Stimulated activated CD4-positive, alpha-beta T cell treated with anti-CD3 and anti-CD28 coated beads, Interleukin-12 subunit alpha, Interleukin-12 subunit beta, amount 100 ng/mL, for 48 hours (primary cell): ENCODE data around the gene CDK14.

Source experiments
- DNase-seq, 3 donors: peaks; one replicate each; pipeline ENCODE4 v3.0.0-alpha.2; 2020; ENCODE audit warnings: low read depth in 2 of 3, low spot score in 1 of 3

CDK14 gene

DNA sequence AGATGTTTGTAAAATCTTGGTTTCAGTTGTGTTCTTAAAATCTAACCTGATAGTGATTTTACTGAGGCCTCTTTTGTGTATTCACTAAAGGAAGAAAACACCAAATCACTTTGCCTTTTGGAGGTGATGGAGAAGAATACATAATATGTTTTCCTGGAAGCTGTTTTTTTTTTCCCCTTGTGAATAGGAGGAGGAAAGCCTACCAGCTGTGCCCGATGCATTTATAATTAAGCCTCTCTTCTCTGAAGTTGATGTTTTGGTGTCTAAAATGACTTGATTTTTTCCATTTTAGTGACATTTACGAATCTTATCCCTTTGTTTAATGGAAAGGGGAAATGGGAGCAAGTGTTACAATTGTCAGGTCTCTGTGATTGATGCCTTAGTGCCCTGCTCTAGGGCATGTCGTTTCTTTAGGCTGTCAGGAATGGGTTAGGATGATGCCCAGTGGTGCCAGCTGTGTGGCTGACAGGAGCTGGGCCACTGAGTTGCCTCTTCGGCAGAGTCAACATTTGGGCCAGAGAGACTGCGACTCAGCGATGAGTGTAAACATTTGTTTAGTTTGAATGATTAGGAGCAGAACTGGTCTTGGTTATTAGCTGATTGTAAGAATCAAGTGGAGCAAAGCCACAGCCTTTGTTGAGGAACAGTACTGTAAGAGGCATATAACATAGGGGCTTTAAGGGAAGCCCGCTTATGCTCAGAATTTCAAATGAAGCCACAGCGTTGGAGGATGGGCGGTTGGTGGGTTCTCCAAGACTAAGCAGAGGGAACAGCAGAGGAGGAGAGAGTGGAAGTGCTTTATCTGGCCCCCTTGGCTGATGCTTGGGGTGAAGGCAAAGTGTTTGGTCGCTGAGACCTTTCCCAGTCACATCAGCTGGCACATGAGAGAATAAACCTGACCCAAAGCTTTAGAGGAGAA, 81.6 kb downstream of the CDK14 start:
- DNase-seq, result no peak

DNA sequence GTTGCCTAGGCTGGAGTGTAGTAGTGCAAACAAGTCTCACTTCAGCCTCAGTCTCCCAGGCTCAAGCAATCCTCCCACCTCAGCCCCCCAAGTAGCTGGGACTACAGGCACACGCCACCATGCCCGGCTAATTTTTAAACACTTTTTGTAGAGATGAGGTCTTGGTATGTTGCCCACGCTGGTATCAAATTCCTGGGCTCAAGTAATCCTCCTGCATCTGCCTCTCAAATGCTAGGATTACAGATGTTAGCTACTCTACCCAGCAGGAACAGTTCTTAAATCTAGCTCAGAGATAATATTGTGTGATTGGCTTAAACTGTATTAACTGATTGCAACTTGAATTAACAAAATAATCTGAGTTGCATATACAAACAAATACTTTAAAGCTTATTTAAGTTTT, 82.9 kb downstream of the CDK14 start:
- DNase-seq, result no peak

DNA sequence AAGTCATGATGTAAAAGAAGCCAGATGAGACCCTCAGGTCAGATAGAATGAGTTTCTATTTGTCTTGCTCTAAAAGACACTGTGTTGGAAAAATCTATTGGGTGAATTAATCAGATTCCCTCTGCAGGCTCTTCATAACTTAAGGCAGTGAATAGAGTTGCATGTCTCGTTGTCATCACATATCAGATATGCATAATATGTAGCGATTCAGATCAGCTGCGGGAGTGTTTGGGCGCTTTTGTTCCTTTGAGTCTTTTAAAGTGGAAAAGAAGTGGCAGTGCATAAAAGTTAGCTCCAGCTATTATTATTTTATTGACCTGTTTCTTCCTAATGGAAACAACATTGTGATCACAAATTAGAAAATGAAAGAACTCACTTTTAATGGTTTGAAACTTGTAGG, 84.4 kb downstream of the CDK14 start:
- DNase-seq, result no peak

DNA sequence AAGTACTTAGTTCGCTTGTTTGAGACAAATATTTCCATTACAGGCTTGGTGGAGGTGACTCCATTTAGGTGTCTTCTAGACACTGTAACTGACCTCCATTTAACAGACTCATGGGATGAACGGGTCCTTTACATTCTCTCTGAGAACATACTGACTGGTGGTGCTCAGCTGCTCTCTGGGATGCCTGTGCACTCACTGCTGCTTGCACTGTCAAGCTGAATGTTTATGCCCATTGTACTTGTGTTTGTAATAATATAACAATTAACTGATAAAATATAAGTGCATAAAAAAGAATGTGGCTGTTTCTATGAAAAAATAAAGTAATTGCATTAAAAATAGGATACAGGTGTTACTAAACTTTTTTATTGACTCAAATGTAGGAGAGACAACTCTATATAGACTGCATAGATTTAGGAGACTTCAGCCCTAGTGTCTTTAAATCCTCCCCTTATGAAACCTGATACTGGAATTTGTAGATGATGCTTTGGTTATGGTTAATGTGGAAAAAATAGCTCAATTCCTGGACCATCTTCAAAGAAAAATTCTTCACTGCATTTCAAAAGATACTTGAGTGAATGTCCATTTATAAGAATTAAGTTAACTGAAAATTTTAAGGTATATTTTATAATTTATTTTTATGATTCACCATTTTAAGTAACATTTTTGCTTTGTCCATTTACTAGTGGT, 85.4 kb downstream of the CDK14 start:
- DNase-seq, result no peak

DNA sequence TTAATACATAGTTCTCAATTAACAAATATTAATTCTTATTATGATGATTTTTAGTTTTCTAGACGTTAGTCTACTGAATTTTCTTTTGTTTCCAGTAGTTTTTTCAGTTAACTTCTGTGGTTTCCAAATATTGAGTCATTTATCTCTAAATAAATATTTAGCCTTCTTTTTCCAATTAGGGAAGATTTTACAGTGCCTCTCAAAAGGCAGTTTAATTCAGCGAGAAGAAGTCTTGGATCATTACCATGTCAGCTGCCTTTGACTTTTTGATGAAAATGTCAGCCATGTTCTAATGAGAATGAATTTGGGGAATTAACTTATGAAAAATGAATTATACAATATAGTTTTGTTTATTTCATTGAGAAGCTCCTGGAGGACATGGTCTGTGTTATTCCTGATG, 90.0 kb downstream of the CDK14 start:
- no peak for DNase-seq

DNA sequence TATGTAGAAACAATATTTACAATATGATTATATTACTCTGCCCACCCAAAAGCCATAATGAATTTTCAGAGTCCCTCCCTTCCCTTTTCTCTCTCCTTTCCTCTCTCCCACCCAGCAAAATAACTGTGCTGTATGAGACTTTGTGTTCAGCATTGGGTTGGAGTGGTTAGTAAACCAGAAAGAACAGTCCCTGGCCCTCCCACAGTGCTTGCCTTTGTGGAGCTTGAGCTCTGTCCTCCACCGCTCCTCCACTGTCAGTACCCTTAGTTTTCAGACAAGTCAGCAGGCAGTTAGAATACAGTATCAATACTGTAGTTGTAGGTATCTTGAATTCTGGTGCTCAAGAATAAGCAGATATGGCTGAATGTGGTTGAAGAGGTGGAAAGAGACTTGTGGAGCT, 92.7 kb downstream of the CDK14 start:
- DNase-seq, result no peak

DNA sequence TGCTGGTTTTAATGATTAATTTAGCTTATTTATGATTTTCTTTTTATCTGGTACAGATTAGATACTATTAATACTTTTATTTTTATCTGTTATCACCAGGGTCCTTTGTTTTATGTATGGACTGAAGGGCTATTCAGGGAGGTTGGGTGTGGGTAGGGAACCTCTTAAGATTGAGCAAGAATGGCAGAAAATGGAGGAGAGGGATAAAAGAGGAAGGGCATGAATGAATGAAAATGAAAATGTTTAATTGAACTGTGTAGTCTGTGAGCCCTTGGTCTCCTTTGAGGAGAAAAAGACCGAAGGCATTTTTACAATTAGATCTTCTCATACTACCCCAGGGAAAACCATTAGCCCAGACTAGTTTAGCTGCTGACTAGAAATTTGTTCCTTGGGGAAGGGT, 93.1 kb downstream of the CDK14 start:
- DNase-seq, result no peak

DNA sequence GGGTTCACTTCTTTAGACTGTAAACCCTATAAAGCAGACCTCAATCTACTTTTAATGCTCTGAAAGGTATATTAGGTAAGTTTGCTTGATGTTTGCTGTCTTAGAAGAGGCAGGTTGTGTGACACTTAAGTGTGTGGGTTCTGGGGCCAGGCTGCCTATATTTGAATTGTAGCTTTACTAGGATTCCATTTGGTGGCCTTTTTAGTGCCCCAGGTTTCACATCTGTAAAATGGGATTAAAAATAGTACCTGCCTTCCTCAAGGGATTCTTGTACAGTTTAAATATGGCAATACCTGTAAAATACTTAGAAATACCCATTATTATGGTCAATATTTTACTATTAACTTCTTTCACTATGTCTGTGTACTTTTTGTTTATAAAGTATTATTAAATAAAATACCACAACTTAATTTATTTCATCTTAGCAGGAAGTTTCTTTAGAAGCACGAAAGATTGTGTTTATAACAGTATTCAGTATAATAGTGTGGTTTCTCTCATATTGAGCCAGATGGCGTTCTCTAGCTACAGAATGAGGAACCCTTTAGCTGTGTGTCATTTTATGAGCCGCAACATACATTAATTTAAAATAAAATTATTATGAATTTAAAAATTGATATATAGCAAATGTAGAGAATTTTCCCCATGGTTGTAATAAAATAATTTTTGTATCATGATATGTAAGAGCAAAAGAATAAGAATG, 94.2 kb downstream of the CDK14 start:
- DNase-seq, result no peak

DNA sequence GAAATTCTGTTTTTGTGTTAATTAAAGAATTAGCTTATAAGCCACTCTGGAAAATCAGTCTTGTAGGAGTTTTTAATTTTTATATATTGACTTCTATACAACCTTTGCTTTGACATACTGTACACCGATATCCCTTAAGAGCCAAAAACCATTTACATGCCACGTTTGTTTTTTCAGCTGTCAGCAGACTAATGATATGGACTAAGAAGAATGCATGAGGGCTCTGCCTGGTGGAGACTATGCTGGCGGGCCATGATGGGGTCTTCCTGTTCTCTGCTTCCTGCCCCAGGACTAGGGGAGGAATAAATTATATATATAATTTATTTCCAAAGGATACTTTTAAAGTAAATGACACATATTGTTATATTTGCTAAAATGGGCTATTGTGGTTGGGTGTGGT, 96.3 kb downstream of the CDK14 start:
- no peak for DNase-seq

DNA sequence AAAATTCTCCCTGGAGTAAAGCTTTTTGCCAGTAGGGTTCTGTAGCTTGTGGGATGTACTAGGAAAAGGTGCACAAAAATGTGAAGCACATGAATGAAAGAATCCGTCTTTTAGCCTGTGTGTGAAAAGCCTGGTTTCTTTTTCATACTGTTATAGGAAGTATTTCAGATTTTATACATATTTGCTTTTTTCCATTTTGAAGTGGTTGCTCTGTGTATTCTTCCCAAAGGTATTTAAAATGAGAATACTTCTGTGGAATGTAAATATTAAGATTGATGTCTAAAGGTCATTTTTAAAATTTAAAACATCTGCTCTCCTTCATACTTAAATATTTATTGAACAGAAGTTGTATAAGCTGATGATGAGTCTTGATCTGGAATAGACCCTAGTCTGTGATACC, 96.8 kb downstream of the CDK14 start:
- no peak for DNase-seq

DNA sequence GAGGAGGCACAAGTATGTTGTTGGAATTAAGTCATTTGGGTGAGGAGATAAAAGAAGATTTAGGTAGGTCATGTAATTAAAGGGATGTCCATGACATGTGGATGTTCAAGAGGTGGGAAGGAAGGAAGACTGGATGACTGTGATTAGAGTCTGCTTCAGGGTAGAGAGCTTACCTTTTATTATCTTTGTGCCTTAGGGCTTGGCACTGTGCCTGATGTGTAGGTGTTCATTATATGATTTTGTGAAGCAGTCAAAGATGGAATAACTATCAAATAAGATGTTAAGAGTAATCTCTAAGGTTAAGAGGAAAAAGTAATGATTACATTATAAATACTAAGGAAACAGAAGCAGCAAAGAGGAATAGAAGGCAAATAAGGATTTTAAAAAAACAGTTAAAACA, 97.8 kb downstream of the CDK14 start:
- DNase-seq, result no peak

DNA sequence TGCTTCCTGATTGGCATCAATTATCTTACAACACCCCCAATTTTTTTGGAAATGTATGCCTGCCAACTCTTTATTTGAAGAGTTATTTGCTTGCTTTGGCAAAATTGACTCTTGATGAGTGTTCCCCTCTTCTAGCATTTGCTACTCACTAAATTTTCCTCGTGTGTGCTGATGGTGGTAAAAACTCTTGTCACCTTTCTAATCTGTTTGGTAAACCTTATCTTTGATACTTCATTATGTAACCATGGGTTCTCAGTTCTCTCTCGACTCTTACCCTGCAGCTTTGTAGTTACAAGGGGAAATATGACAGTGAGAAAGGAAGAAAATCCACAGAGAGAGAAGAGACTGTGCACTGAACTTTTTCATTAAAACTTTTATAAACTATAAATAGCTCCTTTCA, 102.5 kb downstream of the CDK14 start:
- DNase-seq, result no peak

DNA sequence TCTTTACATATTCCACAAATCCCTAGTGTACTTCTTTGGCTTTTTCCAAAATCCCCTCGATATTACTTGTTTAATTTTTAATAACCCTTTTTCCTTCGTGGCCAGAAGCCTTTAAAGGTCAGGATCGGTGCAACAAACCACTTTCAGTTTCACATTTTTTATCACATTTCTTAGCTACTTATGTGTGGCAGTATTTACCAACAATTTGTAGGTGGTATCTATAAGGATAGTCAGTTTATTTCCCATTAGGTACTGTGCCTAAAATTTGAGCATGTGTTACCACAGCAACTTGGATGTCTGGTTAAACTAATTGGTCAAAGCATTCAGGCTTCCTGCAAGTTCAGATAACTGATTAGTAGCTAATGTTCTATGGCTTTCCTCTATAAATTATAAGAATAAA, 104.9 kb downstream of the CDK14 start:
- no peak for DNase-seq

DNA sequence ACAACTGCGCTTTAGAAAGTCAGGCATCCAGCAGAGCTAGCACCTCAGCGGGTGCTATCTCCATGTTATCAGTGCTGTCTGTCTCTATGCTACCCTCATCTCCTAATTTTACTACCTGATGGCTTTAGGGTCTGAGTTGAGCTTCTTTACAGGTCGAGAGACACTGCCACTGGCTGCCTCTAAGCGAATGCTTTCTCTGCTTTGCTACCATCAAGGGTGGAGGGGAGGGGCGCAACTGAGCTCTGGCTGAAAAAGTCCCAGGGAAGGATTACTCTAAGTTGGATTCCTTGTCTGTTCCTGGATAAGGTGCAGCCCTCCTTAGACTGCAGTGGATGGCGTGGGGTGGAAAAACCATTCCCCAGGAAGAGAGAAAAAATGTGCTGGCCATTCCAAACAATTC, 105.7 kb downstream of the CDK14 start:
- DNase-seq, result no peak

DNA sequence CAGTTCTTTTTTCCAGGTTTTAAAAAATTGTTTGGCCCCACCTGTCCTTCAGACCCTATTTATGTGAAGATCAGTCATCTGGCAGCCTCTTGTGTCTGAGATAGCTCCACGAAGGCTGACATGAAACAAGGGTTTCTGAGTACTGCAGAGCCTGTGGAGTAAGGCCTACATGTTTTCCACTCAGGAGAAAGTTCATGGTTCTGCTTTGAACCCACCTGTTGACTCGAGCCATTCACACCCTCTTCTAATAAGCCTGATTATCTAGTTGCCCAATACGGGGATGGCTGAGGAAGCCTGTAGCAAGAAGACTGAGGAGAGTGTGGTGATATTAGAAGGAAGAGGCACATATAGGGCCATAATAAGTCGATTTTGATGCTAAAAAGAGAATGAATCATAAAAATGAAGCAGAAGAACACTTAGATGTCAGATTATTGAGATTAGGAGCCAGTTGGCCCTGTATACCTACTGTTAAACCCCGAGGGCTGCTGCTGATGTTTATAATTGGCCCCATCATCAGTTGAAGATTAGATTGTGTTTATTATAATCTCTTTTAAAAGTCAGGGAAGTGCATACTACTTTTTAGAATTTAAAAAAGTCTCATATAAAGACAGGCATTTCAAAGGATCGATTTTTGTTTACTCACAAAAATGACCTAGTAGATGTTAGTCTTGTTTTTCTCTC, 109.4 kb downstream of the CDK14 start:
- no peak for DNase-seq

DNA sequence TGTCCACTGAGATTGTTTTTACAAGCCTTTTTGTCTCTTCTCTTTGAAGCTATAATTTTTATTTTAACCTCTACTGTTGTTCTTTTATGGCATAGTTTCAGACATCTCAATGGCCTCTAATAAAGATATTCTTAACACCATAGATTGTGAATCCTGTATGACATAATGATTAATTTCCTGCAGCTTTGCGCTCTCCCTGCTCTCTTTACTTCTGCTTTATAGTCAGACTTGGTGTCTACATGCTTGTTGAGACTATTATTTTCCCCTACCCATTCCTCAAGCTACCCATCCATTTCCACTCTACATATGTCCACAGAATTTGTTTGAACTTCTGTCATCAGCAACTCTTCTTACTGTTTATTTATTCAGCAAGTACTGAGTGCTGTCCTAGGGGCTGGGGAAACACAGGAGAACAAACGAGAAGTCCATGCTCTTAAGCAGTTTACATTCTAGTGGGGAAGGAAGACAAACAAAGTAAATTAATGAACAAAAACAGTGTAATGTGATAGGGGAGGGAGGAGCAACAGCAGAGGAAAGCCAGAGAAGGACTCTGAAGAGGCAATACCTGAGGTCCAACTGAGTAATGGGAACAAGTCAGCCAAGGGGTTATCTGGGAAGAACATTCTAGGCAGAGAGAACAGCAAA, 110.1 kb downstream of the CDK14 start:
- DNase-seq, result no peak

DNA sequence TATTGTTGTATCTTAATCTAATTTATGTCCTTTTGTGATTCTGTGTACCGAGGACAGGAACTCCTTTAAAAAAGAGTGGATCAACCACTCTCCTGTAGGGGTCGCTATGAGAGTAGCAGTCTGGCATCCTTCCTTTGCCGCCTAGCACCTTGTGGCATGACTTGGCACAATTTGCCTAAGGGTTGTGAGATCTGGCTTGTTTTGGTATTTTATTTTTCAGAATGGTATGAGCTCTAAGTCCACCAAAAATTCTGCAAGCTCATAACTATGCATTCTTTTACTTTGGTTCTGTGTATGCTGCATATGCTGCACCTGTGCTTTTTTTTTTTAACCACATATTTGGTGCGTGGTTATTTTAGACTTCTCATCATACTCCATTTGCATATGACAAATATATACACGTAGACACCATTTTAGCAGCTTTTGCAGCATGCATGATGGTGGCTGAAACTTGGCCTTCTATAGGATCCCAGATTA, 112.8 kb downstream of the CDK14 start:
- peak in 1 of 3 donors; percentile 0 for DNase-seq

DNA sequence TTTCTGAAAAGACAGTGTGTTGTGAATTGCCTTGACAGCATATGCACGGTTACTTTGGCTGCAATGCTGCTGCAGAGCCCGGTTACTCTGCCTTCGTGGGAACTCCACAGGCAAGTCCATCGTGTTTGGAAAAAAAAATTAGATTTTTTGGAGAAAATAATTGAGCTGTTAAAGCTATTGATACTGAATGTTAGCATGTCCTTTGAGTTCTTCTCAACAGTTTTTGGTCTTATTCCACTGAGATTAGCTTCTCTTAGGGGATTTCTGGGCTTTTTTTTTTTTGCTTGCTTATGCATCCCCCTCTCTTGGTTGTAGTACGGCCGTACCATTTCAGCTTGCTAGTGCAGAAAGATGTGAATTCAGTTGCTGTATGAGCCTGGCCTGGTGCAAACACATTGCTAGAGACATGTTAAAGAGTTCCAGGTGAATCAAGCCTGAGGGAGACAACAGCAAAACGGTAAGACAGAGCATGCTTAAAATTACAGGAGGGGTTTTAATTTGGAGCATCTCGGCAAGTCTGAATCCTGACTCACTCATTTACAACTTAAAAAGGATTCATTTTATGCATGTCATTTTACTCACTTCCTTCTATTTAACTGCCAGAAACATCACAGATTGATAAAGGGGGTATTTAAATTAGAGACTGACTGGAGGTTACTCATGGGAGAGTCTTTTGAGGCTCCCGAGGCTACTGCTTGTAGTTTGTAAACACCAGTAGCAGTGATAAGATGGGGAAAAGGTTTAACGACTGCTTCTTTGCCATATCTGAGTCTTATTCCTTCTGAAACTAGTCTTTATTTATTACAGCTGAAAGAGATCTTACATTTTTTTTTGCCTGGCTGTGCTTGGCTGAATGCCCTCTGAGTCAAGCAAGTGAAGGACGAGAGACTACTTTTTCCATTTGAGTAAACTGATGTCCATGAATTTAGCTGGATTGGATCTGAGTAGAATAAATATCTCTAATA, 113.7 kb downstream of the CDK14 start:
- DNase-seq, result no peak

DNA sequence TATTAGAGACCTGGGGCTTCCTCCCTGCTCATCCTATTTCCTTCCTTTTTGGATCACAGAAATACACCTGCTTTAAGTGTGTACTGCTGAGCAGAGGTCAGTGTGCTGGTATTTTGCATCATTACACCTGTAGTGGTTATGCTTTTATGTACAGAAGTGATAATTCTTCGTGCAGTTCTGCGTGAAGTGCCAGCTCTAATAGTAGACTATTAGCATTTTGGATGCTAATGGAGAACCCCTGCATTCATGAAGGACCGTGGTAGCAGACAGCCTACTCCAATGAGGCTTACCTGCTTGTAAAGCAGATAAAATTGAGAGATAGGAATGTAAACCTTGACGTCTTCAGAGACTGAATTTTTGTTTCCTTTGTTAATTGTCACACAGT, 114.3 kb downstream of the CDK14 start:
- DNase-seq, result no peak

DNA sequence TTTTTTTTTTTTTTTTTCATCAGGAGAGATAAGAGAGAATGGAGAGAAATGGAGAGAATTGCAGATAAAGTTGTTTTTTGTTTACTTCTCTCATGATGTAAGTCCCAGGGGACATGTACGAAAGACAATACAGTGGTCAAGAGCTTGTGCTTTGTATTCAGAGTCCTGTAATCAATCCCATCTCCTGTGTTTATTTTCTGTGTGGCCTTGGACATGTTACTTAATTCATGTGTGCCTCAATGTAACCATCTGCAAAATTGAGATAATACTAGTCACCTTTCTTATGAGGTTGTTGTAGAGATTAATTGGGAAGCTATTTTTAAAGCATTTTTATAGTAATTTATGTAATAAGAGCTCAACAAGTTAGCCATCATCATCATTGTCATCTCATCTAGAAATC, 117.5 kb downstream of the CDK14 start:
- no peak for DNase-seq
